Upper lobe of left lung (tissue), 6 donors: ENCODE results near the gene COBLL1. TPM values are rescaled to one million over a fixed set of nuclear protein-coding genes. Genes with fewer than 3 reads are reported as not detected.

Source experiments
- ATAC-seq, 2 donors: fragments of 200-7000 bp; cut with Tn5 transposase; one replicate each; pipeline ENCODE4 v1.9.1; 2022; ENCODE audit warnings: mild to moderate bottlenecking in 2 of 2, moderate library complexity in 2 of 2; ENCODE audit not compliant: low FRiP score in 2 of 2
- DNase-seq, 2 donors: peaks; one replicate each; pipeline ENCODE4 v3.0.0-alpha.2; 2019 to 2020
- H3K27ac ChIP-seq, 4 donors: fragments of 200-600 bp; sonication (generic); one replicate each; pipeline ENCODE4 v1.5.1; 2016 to 2019
- H3K27me3 ChIP-seq, 4 donors: fragments of 200-600 bp; sonication (generic); one replicate each; pipeline ENCODE4 v1.5.1; 2017 to 2019
- H3K36me3 ChIP-seq, 4 donors: fragments of 200-600 bp; sonication (generic); one replicate each; pipeline ENCODE4 v1.5.1; 2016 to 2019
- H3K4me1 ChIP-seq, 4 donors: fragments of 200-600 bp; sonication (generic); one replicate each; pipeline ENCODE4 v1.5.1; 2018 to 2019
- H3K4me3 ChIP-seq, 4 donors: fragments of 200-600 bp; sonication (generic); one replicate each; pipeline ENCODE4 v1.5.1; 2017 to 2019; ENCODE audit warnings: mild to moderate bottlenecking in 2 of 4, moderate library complexity in 1 of 4
- H3K9me3 ChIP-seq, 4 donors: fragments of 200-600 bp; sonication (generic); one replicate each; pipeline ENCODE4 v1.5.1; 2018 to 2019
- EP300 ChIP-seq, 4 donors: sonication (generic); formaldehyde crosslinking; IDR thresholded peaks; one replicate each; pipeline ENCODE4 v1.5.1; 2017; ENCODE audit warnings: antibody characterized with exemption in 4 of 4, control low read depth in 2 of 4
- POLR2A ChIP-seq, 4 donors: fragments of 450-650 bp; IDR thresholded peaks; one replicate each; pipeline ENCODE4 v1.5.1; 2016 to 2017; ENCODE audit warnings: antibody characterized with exemption in 4 of 4, mild to moderate bottlenecking in 2 of 4
- POLR2AphosphoS5 ChIP-seq, 2 donors: sonication (generic); formaldehyde crosslinking; IDR thresholded peaks; one replicate each; pipeline ENCODE4 v1.5.1; 2017; ENCODE audit warnings: antibody characterized with exemption in 2 of 2
- WGBS, 2 donors: methylation state at CpG; one replicate each; pipeline ENCODE4 v1.1.5; 2017 to 2018; 5-methylcytosine and 5-hydroxymethylcytosine counted together
- total RNA-seq, 6 donors: library from RNA; depleted of rRNA in 4 of 6; stranded (reverse); fragments of >200 nt in 4 of 6; gene quantifications; one replicate each; pipeline versions ENCODE4 v1.1.0 to v1.2.1, GENCODE V29; 2016 to 2021
- TF ChIP-seq, protein P1 (sequence below), 6 experiments: fragments of 450-650 bp in 4 of 6; fragments of 200-600 bp in 2 of 6; sonication (generic) in 2 of 6; IDR thresholded peaks; one replicate each; pipeline ENCODE4 v1.5.1; 2016 to 2019; ENCODE audit warnings: antibody characterized with exemption in 6 of 6
- donor health status: DM: no; HTN: no; CAD: no; lungs with moderate emphysema.
- donor health status: DM: no; HTN: yes; CAD: no; lungs with severe emphysema.

COBLL1 gene
- total RNA-seq, 6 donors from 2014 or later = 64.3 to 128 (median 90.1) TPM

DNA sequence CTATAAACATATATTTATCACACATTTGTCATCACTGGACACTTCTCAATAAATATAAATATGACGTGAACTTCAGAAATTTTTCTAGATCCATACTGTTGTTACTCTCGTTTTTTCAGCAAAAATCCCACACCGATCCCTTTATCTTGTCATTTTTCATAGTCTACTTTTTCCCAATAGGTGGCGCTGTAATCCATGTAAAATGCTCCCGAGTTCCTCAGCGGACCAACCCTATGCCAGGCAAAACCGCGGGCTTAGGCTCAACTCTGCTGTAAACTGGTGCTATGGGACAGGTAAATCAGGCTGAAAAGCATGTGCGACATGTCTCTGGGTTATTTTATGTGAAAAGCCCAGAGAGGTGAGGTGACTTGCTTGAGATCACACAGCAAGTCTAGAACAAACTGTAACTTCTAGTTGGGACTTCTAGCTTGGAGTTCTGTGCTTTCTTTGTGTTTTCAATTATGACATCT, 104.0 kb downstream of the COBLL1 start:
- Histone ChIP-seq H3K4me3 (no peak overlapping the region), H3K27ac (no peak overlapping the region), H3K4me1 (peaks cover 8 to 24% (median 13%) of the 10 kb centered on the region in 4 donors), H3K9me3 (no peaks in the 10 kb centered on the region), H3K36me3 (no peaks in the 10 kb centered on the region), H3K27me3 (no peaks in the 10 kb centered on the region)
- DNase-seq (peak in 1 of 2 donors; percentile 77), ATAC-seq (peak; percentile 85 to 89)
- WGBS, 2 donors = 1 to 2% methylated on average over 9 of the region's 9 CpGs
- TF ChIP-seq, protein P1, sequence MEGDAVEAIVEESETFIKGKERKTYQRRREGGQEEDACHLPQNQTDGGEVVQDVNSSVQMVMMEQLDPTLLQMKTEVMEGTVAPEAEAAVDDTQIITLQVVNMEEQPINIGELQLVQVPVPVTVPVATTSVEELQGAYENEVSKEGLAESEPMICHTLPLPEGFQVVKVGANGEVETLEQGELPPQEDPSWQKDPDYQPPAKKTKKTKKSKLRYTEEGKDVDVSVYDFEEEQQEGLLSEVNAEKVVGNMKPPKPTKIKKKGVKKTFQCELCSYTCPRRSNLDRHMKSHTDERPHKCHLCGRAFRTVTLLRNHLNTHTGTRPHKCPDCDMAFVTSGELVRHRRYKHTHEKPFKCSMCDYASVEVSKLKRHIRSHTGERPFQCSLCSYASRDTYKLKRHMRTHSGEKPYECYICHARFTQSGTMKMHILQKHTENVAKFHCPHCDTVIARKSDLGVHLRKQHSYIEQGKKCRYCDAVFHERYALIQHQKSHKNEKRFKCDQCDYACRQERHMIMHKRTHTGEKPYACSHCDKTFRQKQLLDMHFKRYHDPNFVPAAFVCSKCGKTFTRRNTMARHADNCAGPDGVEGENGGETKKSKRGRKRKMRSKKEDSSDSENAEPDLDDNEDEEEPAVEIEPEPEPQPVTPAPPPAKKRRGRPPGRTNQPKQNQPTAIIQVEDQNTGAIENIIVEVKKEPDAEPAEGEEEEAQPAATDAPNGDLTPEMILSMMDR (IDR thresholded peaks at IDR 0.05) = peak; percentile 52 to 75 (median 67)
- no peak for TF ChIP-seq POLR2A (IDR thresholded peaks at IDR 0.05)

- no peaks in the 10 kb centered on the region for H3K36me3 ChIP-seq
- ATAC-seq = no peak
- 54 to 65% methylated on average over 4 of the region's 4 CpGs for WGBS, 2 donors
- peaks cover 8 to 24% (median 13%) of the 10 kb centered on the region in 4 donors for H3K4me1 ChIP-seq
- TF ChIP-seq POLR2AphosphoS5 (IDR thresholded peaks at IDR 0.05) (no peak), EP300 (IDR thresholded peaks at IDR 0.05) (no peak), POLR2A (IDR thresholded peaks at IDR 0.05) (no peak)
- TF ChIP-seq, protein P1 (IDR thresholded peaks at IDR 0.05) = no peak
- no peaks in the 10 kb centered on the region for H3K27me3 ChIP-seq
- no peak overlapping the region for H3K27ac ChIP-seq
- no peaks in the 10 kb centered on the region for H3K9me3 ChIP-seq
- DNase-seq = no peak
- no peak overlapping the region for H3K4me3 ChIP-seq
Observed at GRCh38 chr2:164735309-164735919, 106.2 kb downstream of the COBLL1 start.

DNA sequence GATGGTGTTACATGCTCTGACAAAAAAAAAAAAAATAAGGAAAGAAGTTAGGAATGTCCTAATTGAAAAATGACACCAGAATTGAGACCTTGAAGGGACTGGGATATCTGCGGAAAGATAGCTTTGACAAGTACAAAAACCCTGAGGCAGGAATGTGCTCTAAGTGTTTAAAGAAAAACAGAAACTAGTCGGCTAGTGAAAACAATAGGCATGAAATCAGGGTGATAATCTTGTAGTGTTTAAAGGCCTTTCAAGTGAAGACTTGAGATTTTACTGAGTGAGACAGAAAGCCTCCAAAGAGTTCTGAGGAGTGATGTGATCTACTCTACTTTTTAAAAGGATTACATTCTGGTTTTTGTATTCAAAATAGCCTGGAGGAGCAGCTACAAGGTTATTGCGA, 107.4 kb downstream of the COBLL1 start:
- no peak for ATAC-seq
- H3K27ac ChIP-seq = peak overlapping the region in 3 of 4 donors; percentile 31 to 59 (median 57)
- no peaks in the 10 kb centered on the region for H3K36me3 ChIP-seq

GRCh38 chr2:164725542-164725941, 116.1 kb downstream of the COBLL1 start:
- H3K27me3 ChIP-seq = no peaks in the 10 kb centered on the region
- no peak overlapping the region for H3K4me3 ChIP-seq
- H3K36me3 ChIP-seq = peaks cover 0 to 11% (median 6%) of the 10 kb centered on the region in 4 donors
- peaks cover 0 to 7% (median 2%) of the 10 kb centered on the region in 4 donors for H3K4me1 ChIP-seq
- ATAC-seq = no peak
- WGBS, 2 donors = 86 to 87% methylated on average over 3 of the region's 3 CpGs
- no peaks in the 10 kb centered on the region for H3K9me3 ChIP-seq
- no peak for DNase-seq
- H3K27ac ChIP-seq = no peak overlapping the region
- TF ChIP-seq POLR2AphosphoS5 (IDR thresholded peaks at IDR 0.05) (no peak), POLR2A (IDR thresholded peaks at IDR 0.05) (no peak), EP300 (IDR thresholded peaks at IDR 0.05) (no peak)
- TF ChIP-seq, protein P1 (IDR thresholded peaks at IDR 0.05) = no peak

More for the DNA sequence above, 107.4 kb downstream of the COBLL1 start:
- no peaks in the 10 kb centered on the region for H3K27me3 ChIP-seq
- WGBS, 2 donors = 50 to 54% methylated on average over 3 of the region's 3 CpGs
- TF ChIP-seq, protein P1 (IDR thresholded peaks at IDR 0.05) = no peak
- TF ChIP-seq POLR2AphosphoS5 (IDR thresholded peaks at IDR 0.05) (no peak), POLR2A (IDR thresholded peaks at IDR 0.05) (no peak), EP300 (IDR thresholded peaks at IDR 0.05) (no peak)
- H3K4me3 ChIP-seq = no peak overlapping the region
- DNase-seq = no peak
- no peaks in the 10 kb centered on the region for H3K9me3 ChIP-seq
- peaks cover 8 to 24% (median 11%) of the 10 kb centered on the region in 4 donors for H3K4me1 ChIP-seq
